Muscle of leg (tissue), 16 donors: Measurements from ENCODE around the gene PTPN22. TPM values are rescaled to one million over a fixed set of nuclear protein-coding genes. Genes with fewer than 3 reads are reported as not detected.

ENCODE experiments used
- DNase-seq: peaks from one replicate; pipeline ENCODE4 v3.0.0; 2013
- H3K27ac ChIP-seq: one replicate; pipeline ENCODE4 v1.5.1; 2013; ENCODE audit warnings: mild to moderate bottlenecking, low read length, control low read depth
- H3K27me3 ChIP-seq: one replicate; pipeline ENCODE4 v1.6.1; 2013; ENCODE audit warnings: low read length; ENCODE audit not compliant: control insufficient read depth, insufficient read depth
- H3K36me3 ChIP-seq: one replicate; pipeline ENCODE4 v1.6.1; 2013; ENCODE audit warnings: low read length; ENCODE audit not compliant: control insufficient read depth, insufficient read depth
- H3K4me1 ChIP-seq: one replicate; pipeline ENCODE4 v1.6.1; 2013; ENCODE audit warnings: low read length; ENCODE audit not compliant: control insufficient read depth, insufficient read depth
- H3K4me3 ChIP-seq: one replicate; pipeline ENCODE4 v1.5.1; 2013; ENCODE audit warnings: low read length, control low read depth
- H3K9me3 ChIP-seq: replicated peaks from 2 replicates; pipeline ENCODE4 v1.6.1; 2013; ENCODE audit warnings: low read depth, low read length; ENCODE audit not compliant: control insufficient read depth
- WGBS: methylation state at CpG from one replicate; pipeline ENCODE4 v1.1.5; 2013; ENCODE audit warnings: missing lambda C conversion rate; ENCODE audit not compliant: insufficient coverage; 5-methylcytosine and 5-hydroxymethylcytosine counted together
- long read RNA-seq, 11 donors: transcript quantifications; one replicate each; lab custom pipeline, GENCODE V29; 2026
- polyA plus RNA-seq, 8 donors: library from polyadenylated mRNA; unstranded; fragments of 120-200 nt; gene quantifications; one replicate each; pipeline versions ENCODE4 v1.2.1 to v1.2.3, GENCODE V29; 2013; ENCODE audit warnings: inconsistent platforms in 1 of 8, low replicate concordance in 1 of 8; ENCODE audit not compliant: insufficient read length in 8 of 8, insufficient read depth in 1 of 8
- total RNA-seq: library from RNA; stranded (reverse); fragments of 120-200 nt; gene quantifications from one replicate; pipeline ENCODE4 v1.2.4, GENCODE V29; 2013

PTPN22 gene
- 0.35 TPM for total RNA-seq
- polyA plus RNA-seq: under 1 TPM; 0.20 to 0.65 (median 0.41) TPM
- long read RNA-seq, donor 1: 0 reads
- long read RNA-seq, donor 2: 0 reads
- long read RNA-seq, donor 3: 0 reads
- long read RNA-seq, donor 4: 0 reads
- long read RNA-seq, donor 5: 0 reads
- long read RNA-seq, donor 6: 0 reads
- long read RNA-seq, donor 7: 0 reads
- long read RNA-seq, donor 8, partial matches to known transcripts: 0 of 1 reads
- long read RNA-seq, donor 8, other reads (novel, unspliced or antisense): 0 of 1 reads
- long read RNA-seq, donor 9: 0 reads
- long read RNA-seq, donor 10: 0 reads
- long read RNA-seq, donor 11: 0 reads

GRCh38 chr1:113871597-113872113, at the start of gene PTPN22:
Gene PTPN22, minus strand, starts transcription at chr1:113871712.
- H3K4me1 ChIP-seq: no peaks in the 10 kb centered on the region
- no peak within 1 kb of the TSS for H3K27ac ChIP-seq
- WGBS: 37% methylated on average over 3 of the region's 4 CpGs
- H3K36me3 ChIP-seq: no peaks in the 10 kb centered on the region
- H3K4me3 ChIP-seq: no peak within 1 kb of the TSS
- no peaks in the 10 kb centered on the region for H3K9me3 ChIP-seq
- no peaks in the 10 kb centered on the region for H3K27me3 ChIP-seq
- DNase-seq: peak; percentile 50

DNA sequence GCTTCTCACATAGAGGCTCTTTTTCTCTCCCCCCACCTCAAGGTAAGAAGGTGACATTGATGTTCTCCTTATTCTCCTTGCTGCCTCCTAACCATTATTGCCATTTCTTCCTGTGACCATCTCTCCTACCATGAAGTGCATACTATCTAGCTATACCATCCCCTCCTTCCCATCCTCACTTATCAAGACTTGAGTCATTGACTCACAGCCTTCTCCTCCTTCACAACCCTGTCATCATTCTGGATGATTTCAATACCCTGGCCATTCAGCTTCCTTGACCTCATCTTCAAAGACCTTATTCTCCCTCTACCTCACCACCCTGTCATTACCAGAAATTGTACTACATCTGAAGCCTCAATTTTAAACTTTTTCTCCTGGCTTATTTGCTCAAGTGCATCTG, 46.7 kb upstream of the PTPN22 start:
- H3K36me3 ChIP-seq: no peaks in the 10 kb centered on the region
- H3K4me1 ChIP-seq: peaks cover 7% of the 10 kb centered on the region
- H3K4me3 ChIP-seq: no peak overlapping the region
- H3K27me3 ChIP-seq: no peaks in the 10 kb centered on the region
- no peaks in the 10 kb centered on the region for H3K9me3 ChIP-seq
- no peak for DNase-seq
- no peak overlapping the region for H3K27ac ChIP-seq

- H3K9me3 ChIP-seq: no peaks in the 10 kb centered on the region
- DNase-seq: no peak
Measured at GRCh38 chr1:113917400-113918082, 46.0 kb upstream of the PTPN22 start.

DNA sequence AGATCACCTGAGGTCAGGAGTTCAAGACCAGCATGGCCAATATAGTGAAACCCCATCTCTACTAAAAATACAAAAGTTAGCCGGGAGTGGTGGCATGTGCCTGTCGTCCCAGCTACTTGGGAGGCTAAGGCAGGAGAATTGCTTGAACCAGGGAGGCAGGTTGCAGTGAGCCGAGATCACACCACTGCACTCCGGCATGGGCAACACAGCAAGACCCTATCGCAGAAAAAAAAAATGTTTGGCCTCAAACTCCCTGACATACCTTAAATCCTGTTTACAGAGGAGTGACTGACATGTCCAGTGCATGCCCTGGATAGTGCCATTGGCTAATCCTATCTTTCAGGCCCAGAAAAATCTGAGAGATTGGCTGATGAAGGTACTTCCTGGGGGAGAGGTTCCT, 45.5 kb upstream of the PTPN22 start:
- Histone ChIP-seq H3K36me3 (peaks cover 4% of the 10 kb centered on the region), H3K27ac (no peak overlapping the region), H3K4me1 (peaks cover 18% of the 10 kb centered on the region), H3K4me3 (no peak overlapping the region), H3K9me3 (no peaks in the 10 kb centered on the region), H3K27me3 (no peaks in the 10 kb centered on the region)
- no peak for DNase-seq
- 94% methylated on average over 2 of the region's 5 CpGs for WGBS

More at GRCh38 chr1:113917400-113918082, 46.0 kb upstream of the PTPN22 start:
- 70% methylated on average over 2 of the region's 2 CpGs for WGBS
- Histone ChIP-seq H3K36me3 (peaks cover 2% of the 10 kb centered on the region), H3K27me3 (no peaks in the 10 kb centered on the region), H3K4me3 (no peak overlapping the region), H3K4me1 (peaks cover 14% of the 10 kb centered on the region), H3K27ac (no peak overlapping the region)

DNA sequence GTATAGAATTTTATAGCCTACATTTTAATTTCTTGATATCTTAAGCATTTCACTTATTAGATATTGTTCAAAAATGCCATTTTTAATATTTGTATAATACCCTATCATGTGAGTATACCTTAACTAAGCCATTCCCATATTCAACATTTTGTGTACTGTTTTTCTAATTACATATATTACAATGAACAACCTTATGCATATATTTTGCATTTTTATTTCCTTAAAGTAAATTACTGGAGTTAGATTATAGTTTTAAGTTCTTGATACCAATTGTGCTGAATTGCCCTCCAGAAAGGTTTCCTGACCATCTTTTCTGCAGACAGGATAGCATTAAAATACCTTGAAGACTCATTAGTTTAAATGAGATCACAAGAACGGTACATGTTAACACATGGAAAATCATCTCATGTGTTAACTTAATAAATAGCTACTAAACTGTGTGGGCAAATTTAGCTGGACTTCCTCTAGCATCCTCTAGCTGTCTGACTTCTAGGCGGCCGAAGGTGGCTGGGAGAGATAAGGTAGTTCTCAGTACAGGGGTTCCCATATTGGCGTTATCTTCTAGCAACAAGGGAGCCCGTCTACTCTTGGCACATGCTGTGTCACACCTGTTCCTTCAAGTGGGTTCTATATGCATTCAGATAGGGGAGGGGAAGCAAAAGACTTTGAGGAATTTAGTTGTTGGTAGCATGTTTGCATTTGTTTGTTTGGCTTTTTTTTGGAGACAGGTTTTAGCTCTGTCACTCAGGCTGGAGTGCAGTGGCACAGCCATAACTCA, 42.6 kb upstream of the PTPN22 start:
- Histone ChIP-seq H3K27me3 (no peaks in the 10 kb centered on the region), H3K36me3 (peaks cover 24% of the 10 kb centered on the region), H3K4me3 (no peak overlapping the region), H3K27ac (no peak overlapping the region), H3K9me3 (no peaks in the 10 kb centered on the region), H3K4me1 (peaks cover 23% of the 10 kb centered on the region)
- 96% methylated on average over 4 of the region's 5 CpGs for WGBS
- peak; percentile 13 for DNase-seq

- no peaks in the 10 kb centered on the region for H3K9me3 ChIP-seq
- peaks cover 23% of the 10 kb centered on the region for H3K4me1 ChIP-seq
- 44% methylated on average over 2 of the region's 3 CpGs for WGBS
- no peaks in the 10 kb centered on the region for H3K27me3 ChIP-seq
- peaks cover 29% of the 10 kb centered on the region for H3K36me3 ChIP-seq
- no peak overlapping the region for H3K4me3 ChIP-seq
- H3K27ac ChIP-seq: peak overlapping the region; percentile 90
- no peak for DNase-seq
Measured at GRCh38 chr1:113913312-113913668, 41.8 kb upstream of the PTPN22 start.

DNA sequence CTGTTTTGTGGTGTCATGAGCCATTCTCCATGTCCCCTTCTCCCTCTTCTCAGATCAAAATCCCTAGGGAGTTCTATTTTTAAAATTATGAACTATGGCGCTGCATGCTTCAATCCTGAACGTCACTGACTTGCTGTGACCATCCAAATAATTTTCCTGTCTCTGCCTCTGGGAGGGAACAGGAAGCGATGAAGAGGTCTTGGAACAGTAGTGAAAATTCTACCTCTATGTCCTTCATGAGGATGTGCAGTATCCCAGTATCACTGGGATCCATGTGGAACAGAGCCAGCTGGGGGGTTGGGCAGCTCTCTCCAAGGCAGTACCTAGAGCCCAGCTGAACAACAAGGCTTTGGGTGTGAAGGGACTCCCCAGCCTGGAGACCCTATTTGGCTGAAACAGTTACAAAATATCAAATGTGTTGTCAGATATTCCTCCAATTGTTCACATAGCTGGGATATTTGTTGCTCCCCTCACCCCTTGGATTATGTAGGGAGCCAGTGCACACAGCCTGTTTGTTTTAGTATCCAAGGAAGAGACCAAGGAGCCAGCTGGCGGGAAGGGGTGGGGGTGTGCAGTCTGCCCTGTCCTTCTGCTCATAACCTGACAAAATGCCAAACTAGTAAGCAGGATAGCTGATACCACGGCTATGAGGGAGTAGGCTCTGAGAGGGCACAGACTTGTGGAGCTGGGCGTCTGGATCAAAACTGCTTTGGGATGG, 41.2 kb upstream of the PTPN22 start:
- peaks cover 34% of the 10 kb centered on the region for H3K36me3 ChIP-seq
- H3K27ac ChIP-seq: peak overlapping the region; percentile 90
- H3K4me3 ChIP-seq: no peak overlapping the region
- WGBS: 40% methylated on average over 2 of the region's 6 CpGs
- DNase-seq: peak; percentile 86
- no peaks in the 10 kb centered on the region for H3K9me3 ChIP-seq
- no peaks in the 10 kb centered on the region for H3K27me3 ChIP-seq
- peaks cover 23% of the 10 kb centered on the region for H3K4me1 ChIP-seq

GRCh38 chr1:113905435-113905861, 33.9 kb upstream of the PTPN22 start:
- H3K27ac ChIP-seq: peak overlapping the region; percentile 96
- H3K36me3 ChIP-seq: peaks cover 36% of the 10 kb centered on the region
- H3K9me3 ChIP-seq: no peaks in the 10 kb centered on the region
- H3K4me1 ChIP-seq: peaks cover 13% of the 10 kb centered on the region
- peak overlapping the region; percentile 96 for H3K4me3 ChIP-seq
- under 1% methylated on average over 12 of the region's 17 CpGs for WGBS
- DNase-seq: no peak
- no peaks in the 10 kb centered on the region for H3K27me3 ChIP-seq

DNA sequence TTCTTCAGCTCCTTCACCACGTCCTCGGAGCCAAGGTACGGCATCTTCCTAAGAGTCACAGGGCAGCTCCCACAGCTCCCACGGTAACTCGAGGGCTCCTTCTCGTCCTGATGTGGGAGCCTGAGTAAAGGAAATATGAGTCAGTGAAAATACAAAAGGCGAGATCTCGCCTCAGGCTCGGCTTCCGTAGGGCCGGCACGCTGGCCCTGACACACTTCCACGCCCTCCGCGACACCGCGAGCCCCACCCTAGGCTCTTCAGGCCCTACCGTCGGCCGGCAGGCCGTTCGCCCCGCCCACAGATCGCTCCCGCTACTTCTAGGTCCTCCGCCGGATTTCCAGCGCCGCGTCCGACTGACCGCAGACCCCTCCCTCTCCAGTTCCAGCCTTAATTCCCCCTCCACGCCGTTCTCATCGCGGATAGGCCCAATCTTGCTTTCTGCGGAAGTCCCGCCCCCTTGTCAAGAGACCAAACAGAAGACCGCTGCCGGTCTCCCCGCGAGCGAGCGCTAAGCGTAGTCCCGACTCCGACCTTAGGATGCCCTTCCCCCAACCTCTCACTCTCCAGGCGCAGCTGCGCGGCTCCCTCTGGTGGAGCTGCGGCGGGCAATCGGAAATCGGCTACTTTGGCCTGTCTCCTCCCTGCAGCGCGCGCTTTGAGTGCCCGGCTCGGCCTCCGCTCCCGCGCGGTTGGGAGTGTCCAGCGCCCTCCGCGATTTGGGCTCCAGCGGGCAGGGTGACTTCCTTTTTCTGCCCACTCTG, 33.3 kb upstream of the PTPN22 start, which contains the start of the genes AP4B1 and DCLRE1B:
TSS of gene AP4B1 (minus strand) at position 126 of the 761 bp plus-strand sequence. CDS start at position 44, 82 bp downstream.
TSS of gene DCLRE1B (plus strand) at position 653 of the 761 bp plus-strand sequence. CDS start 261 bp downstream, outside the sequence.
- Histone ChIP-seq H3K4me1 (peaks cover 13% of the 10 kb centered on the region), H3K36me3 (peaks cover 36% of the 10 kb centered on the region), H3K9me3 (no peaks in the 10 kb centered on the region), H3K27me3 (no peaks in the 10 kb centered on the region), H3K27ac (peak within 1 kb of the TSS; percentile 98), H3K4me3 (peak within 1 kb of the TSS; percentile 96)
- peak; percentile 100 for DNase-seq
- WGBS: 0% methylated on average over 58 of the region's 67 CpGs
